ENCODE results near the gene LOXL4. TPM values are rescaled to one million over a fixed set of nuclear protein-coding genes. Genes with fewer than 3 reads are reported as not detected.

LOXL4 gene
- polyA plus RNA-seq (2013, experiment 1 of 2), result 0.67 TPM
- 0.64 TPM for polyA plus RNA-seq (2013, experiment 2 of 2)

DNA sequence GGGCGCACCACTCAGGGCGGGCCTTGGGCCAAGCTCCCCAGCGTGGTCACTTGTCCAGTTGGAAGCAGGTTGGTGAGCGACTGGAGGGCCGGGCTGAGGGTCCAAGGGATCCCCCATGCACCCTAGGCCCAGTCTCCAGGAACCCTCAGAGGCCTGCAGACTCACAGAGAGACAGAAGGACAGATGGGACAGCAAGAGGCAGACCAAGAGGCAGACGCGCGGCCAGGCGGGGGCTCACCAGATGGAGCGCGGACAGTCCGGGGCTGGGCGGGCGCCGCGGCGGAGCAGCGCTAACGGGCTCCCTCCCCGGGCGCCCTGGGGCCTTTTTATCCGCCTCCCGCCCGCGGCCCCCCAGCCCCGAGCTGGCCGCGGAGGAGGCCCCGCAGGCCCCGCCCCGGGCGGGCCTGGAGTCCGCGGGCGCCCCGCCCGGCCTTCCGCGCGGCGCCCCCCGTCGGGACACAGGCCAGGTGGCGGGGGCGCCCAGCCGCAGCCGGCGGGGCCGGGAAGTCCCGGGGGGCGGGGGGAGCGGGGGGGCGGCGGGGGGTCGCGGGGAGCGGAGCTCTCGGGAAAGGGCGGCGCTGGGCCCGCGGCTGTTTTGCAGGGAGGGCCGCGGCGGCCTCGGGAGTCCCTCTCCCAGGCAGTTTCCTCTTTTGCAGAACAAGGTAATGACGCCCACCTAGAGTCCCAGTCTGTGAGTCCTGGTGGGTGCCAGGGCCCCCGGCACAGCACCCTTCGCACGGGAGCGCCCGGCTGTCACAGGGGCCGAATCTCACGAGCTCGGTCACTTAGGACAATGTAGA is at the start of gene LOXL4:
Gene LOXL4, minus strand, starts transcription at position 301 of the 800 bp plus-strand sequence. CDS start 5,175 bp downstream, outside the sequence.
- Histone ChIP-seq H4K8ac (ENCODE audit: low read depth, low read length) (no peak within 1 kb of the TSS), H3K9ac (ENCODE audit: low read length) (peak within 1 kb of the TSS; percentile 67), H3K4me2 (ENCODE audit: low read length) (peak within 1 kb of the TSS; percentile 62), H2BK5ac (ENCODE audit: low read length) (no peak within 1 kb of the TSS), H3K27me3 (ENCODE audit: insufficient read depth, low read length, poor library complexity) (no peaks in the 10 kb centered on the region), H2AK5ac (ENCODE audit: low read length) (no peak within 1 kb of the TSS), H2BK15ac (replicated peaks; ENCODE audit: low read depth) (no peak within 1 kb of the TSS), H4K5ac (ENCODE audit: low read length) (no peak within 1 kb of the TSS), H3K4me3 (ENCODE audit: low read length) (peak within 1 kb of the TSS; percentile 23), H3K4ac (ENCODE audit: low read depth, low read length) (no peak within 1 kb of the TSS), H3K36me3 (ENCODE audit: control insufficient read depth, insufficient read depth, low read length) (no peaks in the 10 kb centered on the region), H3K56ac (ENCODE audit: low read length) (peak within 1 kb of the TSS; percentile 72), H3K23ac (ENCODE audit: low read length) (peak within 1 kb of the TSS; percentile 67), H3K79me1 (ENCODE audit: low read length) (no peaks in the 10 kb centered on the region), H3K18ac (ENCODE audit: low read length) (peak within 1 kb of the TSS; percentile 52), H3K4me1 (ENCODE audit: control insufficient read depth, low read depth, low read length) (peaks cover 13% of the 10 kb centered on the region), H3K27ac (ENCODE audit: low read depth, low read length) (no peak within 1 kb of the TSS), H2BK120ac (ENCODE audit: low read depth, low read length) (peak within 1 kb of the TSS; percentile 7), H3K79me2 (ENCODE audit: control insufficient read depth, insufficient read depth, low read length) (no peaks in the 10 kb centered on the region)
- no peak for DNase-seq
- WGBS (ENCODE audit: extremely low coverage, insufficient coverage, low lambda C conversion rate), result no CpG with 5 or more reads among the region's 75 CpGs

DNA sequence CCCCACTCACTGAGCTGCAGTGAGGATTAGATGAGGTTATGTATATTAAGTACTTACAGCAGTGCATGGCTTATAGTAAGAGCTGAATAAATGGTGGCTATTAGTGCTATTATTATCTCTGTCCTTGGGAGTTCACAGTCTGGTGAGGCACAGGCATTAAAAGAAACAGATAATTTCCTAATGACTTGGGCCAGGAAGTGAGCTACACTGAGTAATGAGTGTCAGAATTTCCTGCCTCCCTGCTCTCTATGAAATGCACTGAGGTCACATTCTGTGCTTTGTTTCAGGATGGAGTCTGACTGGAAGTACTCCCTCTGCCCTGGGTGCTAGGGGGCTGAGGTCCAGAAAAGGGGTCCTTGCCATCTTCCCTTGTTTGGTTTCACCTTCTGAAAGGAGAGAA is 48.7 kb upstream of the LOXL4 start:
- no peak overlapping the region for H3K23ac ChIP-seq (ENCODE audit: low read length)
- no peaks in the 10 kb centered on the region for H3K79me1 ChIP-seq (ENCODE audit: low read length)
- H3K4ac ChIP-seq (ENCODE audit: low read depth, low read length), result no peak overlapping the region
- H2BK120ac ChIP-seq (ENCODE audit: low read depth, low read length), result no peak overlapping the region
- no peak overlapping the region for H3K4me2 ChIP-seq (ENCODE audit: low read length)
- H4K8ac ChIP-seq (ENCODE audit: low read depth, low read length), result no peak overlapping the region
- no peak overlapping the region for H3K4me3 ChIP-seq (ENCODE audit: low read length)
- no peaks in the 10 kb centered on the region for H3K27me3 ChIP-seq (ENCODE audit: insufficient read depth, low read length, poor library complexity)
- H3K27ac ChIP-seq (ENCODE audit: low read depth, low read length), result no peak overlapping the region
- DNase-seq, result no peak
- no peaks in the 10 kb centered on the region for H3K79me2 ChIP-seq (ENCODE audit: control insufficient read depth, insufficient read depth, low read length)
- no peak overlapping the region for H2BK5ac ChIP-seq (ENCODE audit: low read length)
- no peak overlapping the region for H3K18ac ChIP-seq (ENCODE audit: low read length)
- H2BK15ac ChIP-seq (replicated peaks; ENCODE audit: low read depth), result no peak overlapping the region
- no peak overlapping the region for H3K9ac ChIP-seq (ENCODE audit: low read length)
- H3K4me1 ChIP-seq (ENCODE audit: control insufficient read depth, low read depth, low read length), result no peaks in the 10 kb centered on the region
- no peaks in the 10 kb centered on the region for H3K36me3 ChIP-seq (ENCODE audit: control insufficient read depth, insufficient read depth, low read length)
- no peak overlapping the region for H2AK5ac ChIP-seq (ENCODE audit: low read length)
- no peak overlapping the region for H3K56ac ChIP-seq (ENCODE audit: low read length)
- no peak overlapping the region for H4K5ac ChIP-seq (ENCODE audit: low read length)

DNA sequence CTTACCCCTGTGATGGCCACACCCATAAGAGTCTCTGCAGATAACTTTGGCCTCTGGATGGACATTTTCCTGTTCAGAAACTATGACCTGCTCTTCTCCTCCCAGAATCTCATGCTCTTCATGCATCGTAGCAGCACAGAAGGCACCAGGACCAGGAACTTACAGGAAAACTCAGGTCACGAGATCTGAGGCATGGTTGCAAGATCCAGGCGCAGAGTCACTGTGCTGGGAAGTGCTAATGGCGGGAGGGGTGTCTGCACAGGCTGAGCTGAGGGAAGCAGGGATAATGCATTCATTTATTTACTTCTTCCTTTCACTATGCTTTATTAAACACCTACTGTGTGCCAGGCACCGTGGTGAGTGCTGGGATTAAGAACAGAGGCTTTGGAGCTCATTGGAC is 48.2 kb upstream of the LOXL4 start:
- Histone ChIP-seq H3K4ac (ENCODE audit: low read depth, low read length) (no peak overlapping the region), H2BK120ac (ENCODE audit: low read depth, low read length) (no peak overlapping the region), H3K23ac (ENCODE audit: low read length) (no peak overlapping the region), H3K79me1 (ENCODE audit: low read length) (no peaks in the 10 kb centered on the region), H3K4me2 (ENCODE audit: low read length) (no peak overlapping the region), H3K18ac (ENCODE audit: low read length) (no peak overlapping the region), H3K27me3 (ENCODE audit: insufficient read depth, low read length, poor library complexity) (no peaks in the 10 kb centered on the region), H2BK5ac (ENCODE audit: low read length) (no peak overlapping the region), H3K4me1 (ENCODE audit: control insufficient read depth, low read depth, low read length) (no peaks in the 10 kb centered on the region), H3K4me3 (ENCODE audit: low read length) (no peak overlapping the region), H2BK15ac (replicated peaks; ENCODE audit: low read depth) (no peak overlapping the region), H4K5ac (ENCODE audit: low read length) (no peak overlapping the region), H3K56ac (ENCODE audit: low read length) (no peak overlapping the region), H3K79me2 (ENCODE audit: control insufficient read depth, insufficient read depth, low read length) (no peaks in the 10 kb centered on the region), H3K27ac (ENCODE audit: low read depth, low read length) (no peak overlapping the region), H3K36me3 (ENCODE audit: control insufficient read depth, insufficient read depth, low read length) (no peaks in the 10 kb centered on the region), H3K9ac (ENCODE audit: low read length) (no peak overlapping the region), H4K8ac (ENCODE audit: low read depth, low read length) (no peak overlapping the region), H2AK5ac (ENCODE audit: low read length) (no peak overlapping the region)
- WGBS (ENCODE audit: extremely low coverage, insufficient coverage, low lambda C conversion rate), result no CpG with 5 or more reads among the region's 5 CpGs
- DNase-seq, result no peak

DNA sequence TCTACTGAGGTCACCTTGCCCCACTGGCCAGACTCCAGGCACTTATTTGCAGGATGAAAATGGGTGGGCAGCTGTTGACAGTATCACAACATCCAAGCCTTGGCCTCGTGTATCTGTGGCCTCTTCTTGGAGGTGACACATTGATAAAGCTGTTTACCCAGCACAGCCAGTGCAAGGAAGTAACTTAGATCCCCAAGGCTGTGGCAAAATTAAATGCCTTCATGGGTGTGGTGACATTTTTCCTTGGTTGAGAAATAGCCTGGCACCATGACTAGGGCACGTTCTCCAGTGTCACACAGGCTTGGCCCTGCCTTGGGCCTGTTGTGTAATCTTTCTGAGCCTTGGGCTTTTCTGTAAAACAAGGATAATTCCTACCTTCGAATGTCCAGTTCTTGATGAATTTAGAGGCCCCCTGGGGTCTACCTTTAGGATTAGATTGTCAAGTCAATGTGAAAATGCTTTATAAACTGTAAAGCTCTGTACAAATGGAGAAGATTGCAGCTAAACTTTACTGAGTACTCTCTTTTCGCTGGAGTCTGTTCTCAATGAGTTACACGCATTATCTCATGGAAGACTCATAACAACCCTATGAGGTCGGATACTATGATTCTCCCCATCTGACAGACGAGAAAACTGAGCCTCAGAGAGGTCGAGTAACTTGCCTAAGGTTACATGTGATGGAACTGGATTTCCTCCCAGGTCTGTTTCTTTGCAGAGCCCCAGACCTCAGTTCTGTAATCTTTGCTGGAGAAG is 46.7 kb upstream of the LOXL4 start:
- Histone ChIP-seq H3K4me2 (ENCODE audit: low read length) (no peak overlapping the region), H3K36me3 (ENCODE audit: control insufficient read depth, insufficient read depth, low read length) (no peaks in the 10 kb centered on the region), H2BK120ac (ENCODE audit: low read depth, low read length) (no peak overlapping the region), H3K79me1 (ENCODE audit: low read length) (no peaks in the 10 kb centered on the region), H4K8ac (ENCODE audit: low read depth, low read length) (no peak overlapping the region), H4K5ac (ENCODE audit: low read length) (no peak overlapping the region), H2BK15ac (replicated peaks; ENCODE audit: low read depth) (no peak overlapping the region), H3K9ac (ENCODE audit: low read length) (no peak overlapping the region), H3K56ac (ENCODE audit: low read length) (no peak overlapping the region), H3K18ac (ENCODE audit: low read length) (no peak overlapping the region), H3K79me2 (ENCODE audit: control insufficient read depth, insufficient read depth, low read length) (no peaks in the 10 kb centered on the region), H3K27me3 (ENCODE audit: insufficient read depth, low read length, poor library complexity) (no peaks in the 10 kb centered on the region), H3K4me3 (ENCODE audit: low read length) (no peak overlapping the region), H3K27ac (ENCODE audit: low read depth, low read length) (no peak overlapping the region), H3K4me1 (ENCODE audit: control insufficient read depth, low read depth, low read length) (no peaks in the 10 kb centered on the region), H2BK5ac (ENCODE audit: low read length) (no peak overlapping the region), H3K4ac (ENCODE audit: low read depth, low read length) (no peak overlapping the region), H2AK5ac (ENCODE audit: low read length) (no peak overlapping the region), H3K23ac (ENCODE audit: low read length) (no peak overlapping the region)
- DNase-seq, result no peak
- WGBS (ENCODE audit: extremely low coverage, insufficient coverage, low lambda C conversion rate), result no CpG with 5 or more reads among the region's 8 CpGs

DNA sequence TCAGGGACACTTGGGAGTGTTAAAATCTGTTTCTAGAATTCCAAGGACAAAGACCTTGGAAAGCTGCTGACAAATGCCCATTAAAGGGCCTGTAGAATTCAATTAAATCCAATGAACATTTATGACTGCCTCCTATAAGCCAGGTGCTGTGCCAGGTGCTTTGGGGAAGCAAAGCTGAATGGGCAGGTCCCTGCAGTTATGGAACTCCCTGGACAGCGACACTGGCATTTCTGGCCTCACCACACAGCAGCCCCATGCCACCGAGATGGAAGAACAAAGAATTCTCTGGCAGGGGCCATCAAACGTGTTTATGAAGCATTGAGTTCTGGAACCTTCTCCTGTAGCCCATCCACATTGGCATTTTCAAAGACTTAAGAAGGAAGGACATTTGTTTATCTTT is 45.6 kb upstream of the LOXL4 start:
- Histone ChIP-seq H3K4me1 (ENCODE audit: control insufficient read depth, low read depth, low read length) (peaks cover 3% of the 10 kb centered on the region), H2BK5ac (ENCODE audit: low read length) (no peak overlapping the region), H3K79me1 (ENCODE audit: low read length) (no peaks in the 10 kb centered on the region), H3K4ac (ENCODE audit: low read depth, low read length) (no peak overlapping the region), H3K9ac (ENCODE audit: low read length) (no peak overlapping the region), H3K27ac (ENCODE audit: low read depth, low read length) (no peak overlapping the region), H3K23ac (ENCODE audit: low read length) (no peak overlapping the region), H3K56ac (ENCODE audit: low read length) (no peak overlapping the region), H2AK5ac (ENCODE audit: low read length) (no peak overlapping the region), H3K27me3 (ENCODE audit: insufficient read depth, low read length, poor library complexity) (no peaks in the 10 kb centered on the region), H3K36me3 (ENCODE audit: control insufficient read depth, insufficient read depth, low read length) (no peaks in the 10 kb centered on the region), H3K79me2 (ENCODE audit: control insufficient read depth, insufficient read depth, low read length) (no peaks in the 10 kb centered on the region), H2BK120ac (ENCODE audit: low read depth, low read length) (no peak overlapping the region), H3K4me2 (ENCODE audit: low read length) (no peak overlapping the region), H3K4me3 (ENCODE audit: low read length) (no peak overlapping the region), H4K8ac (ENCODE audit: low read depth, low read length) (no peak overlapping the region), H4K5ac (ENCODE audit: low read length) (no peak overlapping the region), H3K18ac (ENCODE audit: low read length) (no peak overlapping the region), H2BK15ac (replicated peaks; ENCODE audit: low read depth) (no peak overlapping the region)
- DNase-seq, result no peak
- no CpG with 5 or more reads among the region's 3 CpGs for WGBS (ENCODE audit: extremely low coverage, insufficient coverage, low lambda C conversion rate)

Measured in mesendoderm (in vitro differentiated cells).